Pancreas (tissue), 10 donors: ENCODE data around the gene EML1. TPM values are rescaled to one million over a fixed set of nuclear protein-coding genes. Genes with fewer than 3 reads are reported as not detected.

ENCODE experiments used
- ATAC-seq, 4 donors: fragments of 200-7000 bp; cut with Tn5 transposase; one replicate each; pipeline versions ENCODE4 v1.8.0 to v1.9.1; 2020; ENCODE audit warnings: mild to moderate bottlenecking in 4 of 4, moderate library complexity in 4 of 4
- DNase-seq, 6 donors: peaks; one replicate each; pipeline ENCODE4 v3.0.0-alpha.2; 2020
- FAIRE-seq: peaks from 2 replicates; lab custom pipeline; 2012; peaks lifted over from hg19 to GRCh38; lab: Jason Lieb, UNC
- H3K27ac ChIP-seq, 4 donors: fragments of 200-600 bp; sonication (generic); 1 replicate in 3 of 4; 2 replicates in 1 of 4; pipeline versions ENCODE4 v1.5.0 to v1.8.0; 2020
- H3K27me3 ChIP-seq, 4 donors: fragments of 200-600 bp; one replicate each; pipeline ENCODE4 v1.8.0; 2021
- H3K36me3 ChIP-seq, 3 donors: fragments of 200-600 bp; sonication (generic) in 1 of 3; one replicate each; pipeline versions ENCODE4 v1.5.0 to v1.8.0; 2020 to 2021
- H3K4me1 ChIP-seq, 3 donors: fragments of 200-600 bp; one replicate each; pipeline ENCODE4 v1.8.0; 2021
- H3K4me3 ChIP-seq, 4 donors: fragments of 200-600 bp; sonication (generic) in 2 of 4; one replicate each; pipeline versions ENCODE4 v1.5.0 to v1.8.0; 2020 to 2021
- H3K9me3 ChIP-seq, 4 donors: fragments of 200-600 bp; one replicate each; pipeline ENCODE4 v1.8.0; 2021
- CTCF ChIP-seq, 4 donors: fragments of 200-600 bp; sonication (generic) in 3 of 4; IDR thresholded peaks; one replicate each; pipeline versions ENCODE4 v1.5.0 to v1.8.0; 2021; ENCODE audit warnings: antibody characterized with exemption in 4 of 4
- WGBS, 2 donors: extraction: QIAGEN DNeasy Blood & Tissue Kit; methylation state at CpG; one replicate each; pipeline ENCODE4 v1.1.7; 2013; 5-methylcytosine and 5-hydroxymethylcytosine counted together
- intact Hi-C, 3 donors: fragments of 100-400 bp; cut with DNase I; formaldehyde crosslinking; loops; one replicate each; pipeline versions ENCODE4 v1.11.1 to v1.14.2; 2022
- polyA plus RNA-seq, 2 donors: library from polyadenylated mRNA; stranded (reverse); fragments of 200-250 nt; gene quantifications; one replicate each; pipeline ENCODE4 v1.2.3, GENCODE V29; 2013
- total RNA-seq, 6 donors: library from RNA; stranded (reverse); fragmentation: NEBNext Ultra II Directional in 4 of 6; extraction: Animal tissue kit (Norgen Biotek cat#: 25700) in 4 of 6; gene quantifications; one replicate each; pipeline versions ENCODE4 v1.2.1 to v1.2.4, GENCODE V29; 2021 to 2023
- donor health status: healthy with polysubstance abuse.
- donor health status: DM: no; HTN: no; CAD: no; lungs with moderate emphysema.
- donor health status: DM: no; HTN: no; CAD: no.
- donor health status: control.
- donor health status: control.
- donor health status: Bipolar disorder and iron deficiency.
- donor health status: DM: yes; HTN: yes; CAD: no.
- donor health status: DM: no; HTN: no; CAD: no.
- donor health status: DM: no; HTN: no; CAD: no.
- donor health status: DM: yes; HTN: yes; CAD: no.

EML1 gene
- total and polyA plus RNA-seq, 8 donors, result 3.8 to 13.4 (median 9.7) TPM

DNA sequence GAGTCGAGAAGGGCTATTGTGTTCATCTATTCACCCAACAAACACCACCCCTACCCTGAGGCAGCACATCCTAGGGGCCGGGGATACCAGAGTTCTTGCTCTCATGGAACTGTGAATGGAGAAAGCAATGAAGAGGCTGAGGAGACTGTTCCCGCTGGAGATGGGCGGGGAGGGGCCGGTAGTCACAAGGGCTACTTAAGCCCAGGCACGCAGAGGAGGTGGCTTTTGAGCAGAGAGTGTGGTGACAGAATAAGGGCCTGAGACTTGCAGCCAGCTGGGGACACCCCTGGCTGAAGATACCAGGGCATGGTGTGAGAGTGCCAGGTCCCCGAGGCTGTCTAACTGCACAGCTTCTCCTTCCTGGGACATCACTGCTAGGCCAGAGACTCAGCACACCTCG, 157.9 kb downstream of the EML1 start:
- DNase-seq (no peak), ATAC-seq (no peak), FAIRE-seq (no peak)
- no peak overlapping the region for H3K27ac ChIP-seq
- no peak overlapping the region for H3K4me3 ChIP-seq
- intact Hi-C loops, result no loop called here
- H3K9me3 ChIP-seq, result no peaks in the 10 kb centered on the region
- 52 to 64% methylated on average over 8 of the region's 8 CpGs for WGBS, 2 donors
- TF ChIP-seq CTCF (IDR thresholded peaks at IDR 0.05), result no peak
- H3K4me1 ChIP-seq, result peaks cover 0 to 38% (median 0%) of the 10 kb centered on the region in 3 donors
- no peaks in the 10 kb centered on the region for H3K27me3 ChIP-seq
- no peaks in the 10 kb centered on the region for H3K36me3 ChIP-seq

DNA sequence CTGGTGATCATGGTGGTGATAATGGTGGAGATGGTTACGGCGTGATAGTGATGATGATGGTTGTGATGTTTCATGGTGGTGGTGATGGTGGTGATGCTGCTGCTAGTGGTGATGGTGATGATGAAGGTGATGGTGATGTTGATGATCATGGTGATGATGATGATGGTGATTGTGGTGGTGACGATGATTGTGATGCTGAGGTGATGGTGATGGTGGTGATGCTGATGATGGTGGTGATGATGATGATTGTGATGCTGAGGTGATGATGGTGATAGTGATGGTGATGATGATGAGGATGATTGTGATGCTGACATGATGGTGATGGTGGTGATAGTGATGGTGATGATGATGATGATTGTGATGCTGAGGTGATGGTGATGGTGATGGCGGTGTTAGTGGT, 158.8 kb downstream of the EML1 start:
- 89 to 91% methylated on average over 4 of the region's 4 CpGs for WGBS, 2 donors
- Histone ChIP-seq H3K9me3 (no peaks in the 10 kb centered on the region), H3K4me3 (no peak overlapping the region), H3K27me3 (no peaks in the 10 kb centered on the region), H3K27ac (no peak overlapping the region), H3K36me3 (no peaks in the 10 kb centered on the region), H3K4me1 (peaks cover 0 to 31% (median 0%) of the 10 kb centered on the region in 3 donors)
- TF ChIP-seq CTCF (IDR thresholded peaks at IDR 0.05), result no peak
- FAIRE-seq (no peak), DNase-seq (no peak), ATAC-seq (no peak)
- intact Hi-C loops, result no loop called here

GRCh38 chr14:99952453-99952852, 159.2 kb downstream of the EML1 start:
- no peak for TF ChIP-seq CTCF (IDR thresholded peaks at IDR 0.05)
- Histone ChIP-seq H3K9me3 (no peaks in the 10 kb centered on the region), H3K36me3 (no peaks in the 10 kb centered on the region), H3K4me1 (peaks cover 0 to 27% (median 0%) of the 10 kb centered on the region in 3 donors), H3K27ac (no peak overlapping the region), H3K4me3 (no peak overlapping the region), H3K27me3 (no peaks in the 10 kb centered on the region)
- FAIRE-seq (no peak), ATAC-seq (no peak), DNase-seq (no peak)
- intact Hi-C loops, result no loop called here
- 29 to 32% methylated on average over 2 of the region's 2 CpGs for WGBS, 2 donors

- intact Hi-C loops, result no loop called here
- WGBS, 2 donors, result 85 to 90% methylated on average over 7 of the region's 7 CpGs
- FAIRE-seq (no peak), ATAC-seq (no peak), DNase-seq (no peak)
- Histone ChIP-seq H3K4me3 (no peak overlapping the region), H3K27me3 (no peaks in the 10 kb centered on the region), H3K36me3 (no peaks in the 10 kb centered on the region), H3K4me1 (no peaks in the 10 kb centered on the region), H3K27ac (no peak overlapping the region), H3K9me3 (no peaks in the 10 kb centered on the region)
- no peak for TF ChIP-seq CTCF (IDR thresholded peaks at IDR 0.05)
Observed at GRCh38 chr14:99955826-99956455, 162.7 kb downstream of the EML1 start.

- FAIRE-seq, result no peak
- no peak overlapping the region for H3K27ac ChIP-seq
- ATAC-seq, result no peak
- intact Hi-C loops, result no loop called here
- no peak overlapping the region for H3K4me3 ChIP-seq
- WGBS, 2 donors, result 75 to 77% methylated on average over 7 of the region's 7 CpGs
- H3K36me3 ChIP-seq, result no peaks in the 10 kb centered on the region
- no peaks in the 10 kb centered on the region for H3K9me3 ChIP-seq
- DNase-seq, result no peak
- no peaks in the 10 kb centered on the region for H3K4me1 ChIP-seq
- no peaks in the 10 kb centered on the region for H3K27me3 ChIP-seq
- no peak for TF ChIP-seq CTCF (IDR thresholded peaks at IDR 0.05)
Observed at GRCh38 chr14:99958380-99958779, 165.2 kb downstream of the EML1 start.
